Measurements from ENCODE around the gene ZNHIT1.
"Not testable (repeated sequence)": the region's sequence is repeated elsewhere in the genome, so short reads cannot be mapped to it uniquely, and the experiment has no call there.

ZNHIT1 gene

GRCh38 chr7:101240226-101241014 lies 22.5 kb downstream of the ZNHIT1 start:
- no peak for DNase-seq

- no peak for DNase-seq
Observed at GRCh38 chr7:101241015-101241363, 23.0 kb downstream of the ZNHIT1 start.

- DNase-seq: no peak
Observed at GRCh38 chr7:101241443-101242349, 23.7 kb downstream of the ZNHIT1 start.

GRCh38 chr7:101243646-101244374 lies 25.8 kb downstream of the ZNHIT1 start:
- peak in 8 of 51 donors; percentile 36 to 52 (median 44) for DNase-seq

DNA sequence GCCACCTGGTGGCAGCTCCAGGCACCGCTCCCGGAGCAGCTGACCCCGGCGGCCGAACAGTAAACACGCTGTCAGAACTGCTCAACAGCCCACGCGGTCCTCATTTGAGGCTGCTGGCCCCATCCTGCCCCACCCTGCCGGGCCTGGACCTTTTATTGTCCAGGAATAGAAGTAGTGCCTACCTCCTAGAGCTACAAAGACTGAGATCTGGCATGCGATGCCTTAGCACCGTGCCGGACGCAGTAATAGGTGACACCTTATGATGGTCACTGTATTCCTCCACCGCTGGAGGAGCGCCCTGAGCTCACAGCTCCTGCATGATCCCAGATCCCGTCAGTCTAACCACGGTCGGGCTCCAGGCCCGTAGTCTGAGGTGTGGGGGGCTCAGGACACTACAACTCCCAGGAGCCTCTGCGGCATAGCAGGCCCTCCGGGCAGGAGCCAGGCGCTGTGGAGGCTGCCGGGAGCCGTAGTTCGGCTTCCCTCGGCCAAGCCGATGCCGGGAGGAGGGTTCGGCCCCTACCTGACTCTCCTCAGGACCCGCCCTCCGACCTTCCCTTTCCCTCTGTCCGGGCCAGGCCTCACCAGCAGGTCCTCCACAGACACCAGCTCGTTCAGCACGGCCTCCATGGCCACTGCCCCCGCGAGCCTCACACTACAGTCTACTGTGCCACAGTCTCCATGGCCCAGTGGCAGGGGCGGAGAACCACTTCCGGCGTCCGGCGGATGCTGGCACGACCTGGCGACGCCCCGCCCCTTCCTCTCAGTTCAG lies 26.6 kb downstream of the ZNHIT1 start, which contains the start of gene FIS1:
FIS1 (minus strand) TSS at position 707 of the 772 bp plus-strand sequence; CDS start at position 630, 77 bp downstream.
- DNase-seq: peak; percentile 75 to 100 (median 95)

DNA sequence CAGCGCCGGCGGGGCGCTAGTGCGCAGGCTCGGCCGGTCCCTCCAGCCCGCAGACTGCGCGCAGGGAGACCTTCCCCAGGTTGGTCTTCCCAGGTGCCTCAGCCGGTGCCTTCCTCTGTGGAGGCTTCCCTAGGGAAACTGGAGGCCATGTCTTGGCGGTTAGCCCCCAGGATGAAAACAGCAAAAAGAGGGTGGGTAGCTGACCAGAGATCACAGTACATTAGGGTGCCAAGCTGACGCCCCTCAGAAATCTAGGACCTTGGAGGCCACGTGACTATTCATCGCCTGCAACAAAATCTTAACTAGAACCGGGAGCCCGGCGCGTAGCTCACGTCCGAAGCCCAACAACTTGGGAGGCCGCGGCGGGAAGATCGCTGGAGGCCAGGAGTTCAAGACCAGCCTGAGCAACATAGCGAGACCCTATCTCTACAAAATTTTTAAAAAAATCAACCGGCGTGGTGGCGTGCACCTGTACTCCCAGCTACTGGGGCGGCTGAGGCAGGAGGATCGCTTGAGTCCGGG lies 27.2 kb downstream of the ZNHIT1 start:
- DNase-seq: peak in 1 of 51 donors; percentile 35

- no peak for DNase-seq
Observed at GRCh38 chr7:101248276-101248675, 30.3 kb downstream of the ZNHIT1 start.

GRCh38 chr7:101250324-101250723 lies 32.4 kb downstream of the ZNHIT1 start:
- no peak for DNase-seq

GRCh38 chr7:101251871-101252659 lies 34.1 kb downstream of the ZNHIT1 start:
- DNase-seq: peak; percentile 29 to 97 (median 92)

- DNase-seq: not testable (repeated sequence)
Observed at GRCh38 chr7:101253199-101253598, 35.2 kb downstream of the ZNHIT1 start.

GRCh38 chr7:101255796-101256195 lies 37.8 kb downstream of the ZNHIT1 start:
- DNase-seq: no peak

GRCh38 chr7:101258243-101258731 lies 40.3 kb downstream of the ZNHIT1 start:
- no peak for DNase-seq

DNA sequence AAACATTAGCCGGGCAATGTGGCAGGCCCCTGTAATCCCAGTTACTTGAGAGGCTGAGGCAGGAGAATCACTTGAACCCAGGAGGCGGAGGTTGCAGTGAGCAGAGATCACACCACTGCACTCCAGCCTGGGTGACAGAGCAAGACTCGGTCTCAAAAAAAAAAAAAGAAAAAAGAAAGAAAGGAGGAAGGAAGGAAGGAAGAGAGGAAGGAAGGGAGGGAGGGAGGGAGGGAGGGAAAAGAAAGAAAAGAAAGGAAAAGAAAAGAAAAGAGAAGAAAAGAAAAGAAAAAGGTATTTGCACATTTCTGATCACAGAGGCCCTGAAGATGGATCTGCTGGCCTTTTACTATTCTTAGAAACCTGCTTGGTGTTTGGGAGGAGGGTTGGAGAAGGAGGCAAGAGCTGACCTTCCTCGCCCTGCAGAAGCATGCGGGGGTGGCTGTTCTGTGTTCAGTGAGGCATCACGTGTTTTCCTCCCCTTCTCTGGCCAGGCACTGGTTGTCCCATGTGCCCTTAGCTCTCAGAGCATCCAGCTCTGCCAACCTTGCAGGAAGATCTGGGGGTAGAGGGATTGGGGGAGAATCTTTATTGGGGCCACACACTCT lies 46.2 kb downstream of the ZNHIT1 start:
- DNase-seq: peak in 4 of 51 donors; percentile 5 to 15 (median 8)

DNA sequence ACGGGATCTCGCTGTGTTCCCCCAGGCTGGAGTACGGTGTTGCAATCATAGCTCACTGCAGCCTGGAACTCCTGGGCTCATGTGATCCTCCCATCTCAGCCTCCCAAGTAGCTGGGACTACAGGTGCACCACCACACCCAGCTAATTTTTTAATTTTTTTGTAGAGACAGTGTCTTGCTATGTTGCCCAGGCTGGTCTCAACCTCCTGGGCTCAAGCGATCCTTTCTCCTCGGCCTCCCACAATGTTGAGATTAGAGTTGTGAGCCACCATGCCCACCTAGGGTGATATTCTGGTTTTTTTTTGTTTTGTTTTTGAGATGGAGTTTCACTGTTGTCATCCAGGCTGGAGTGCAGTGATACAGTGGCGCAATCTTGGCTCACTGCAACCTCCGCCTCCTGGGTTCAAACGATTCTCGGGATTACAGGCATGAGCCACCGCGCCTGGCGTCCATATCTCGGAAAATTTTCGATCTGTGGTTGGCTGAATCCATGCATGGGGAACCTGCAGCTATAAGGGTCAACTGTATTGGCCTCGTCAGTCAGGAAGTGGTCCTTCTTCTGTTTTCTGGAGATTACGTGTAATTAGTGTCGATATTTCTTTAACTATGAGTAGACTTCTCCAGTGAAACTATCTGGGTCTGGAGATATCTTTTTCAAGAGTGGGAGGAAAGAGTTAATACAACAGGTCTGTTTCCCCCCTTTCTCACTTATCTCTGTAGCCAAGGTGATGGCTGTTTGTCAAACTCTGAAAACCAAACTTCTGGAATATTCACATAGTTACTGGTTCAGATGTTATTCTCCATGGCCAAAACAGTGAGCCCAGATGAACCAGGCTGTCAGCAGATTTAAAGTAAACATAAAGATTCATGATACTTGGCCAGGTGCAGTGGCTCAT lies 47.9 kb downstream of the ZNHIT1 start:
- no peak for DNase-seq

DNA sequence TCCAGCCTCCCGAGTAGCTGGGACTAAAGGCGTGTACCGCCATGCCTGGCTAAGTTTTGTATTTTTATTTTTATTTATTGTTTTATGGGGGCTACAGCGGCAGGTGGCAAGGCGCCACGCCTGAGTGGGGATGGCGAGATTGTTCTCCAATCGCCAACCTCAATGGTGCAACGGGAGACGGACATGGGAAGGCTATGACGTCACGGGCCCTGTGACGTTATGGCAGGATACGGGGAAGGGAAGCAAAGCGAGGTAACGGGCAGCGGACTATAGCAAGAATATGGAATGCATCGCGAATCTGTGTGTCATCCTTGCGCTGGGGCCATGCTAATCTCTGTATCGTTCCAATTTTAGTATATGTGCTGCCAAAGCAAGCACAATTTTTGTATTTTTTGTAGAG lies 51.7 kb downstream of the ZNHIT1 start:
- no peak for DNase-seq

DNA sequence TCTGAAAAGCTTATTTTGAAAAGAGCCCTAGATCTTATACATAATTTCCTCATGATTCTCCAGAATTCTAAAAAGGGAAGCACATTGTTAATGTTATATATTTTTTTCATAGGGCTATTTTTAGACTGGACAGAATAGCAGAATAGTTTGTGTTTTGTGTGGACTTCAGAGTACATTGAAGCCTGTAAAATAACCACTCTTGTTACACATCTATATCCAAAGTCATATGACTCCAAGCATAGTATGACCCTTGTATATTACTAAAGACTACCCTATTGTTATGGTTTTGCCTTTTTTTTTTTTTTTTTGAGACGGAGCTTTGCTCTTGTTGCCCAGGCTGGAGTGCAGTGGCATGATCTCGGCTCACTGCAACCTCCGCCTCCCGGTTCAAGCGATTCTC lies 53.1 kb downstream of the ZNHIT1 start:
- DNase-seq: no peak

DNA sequence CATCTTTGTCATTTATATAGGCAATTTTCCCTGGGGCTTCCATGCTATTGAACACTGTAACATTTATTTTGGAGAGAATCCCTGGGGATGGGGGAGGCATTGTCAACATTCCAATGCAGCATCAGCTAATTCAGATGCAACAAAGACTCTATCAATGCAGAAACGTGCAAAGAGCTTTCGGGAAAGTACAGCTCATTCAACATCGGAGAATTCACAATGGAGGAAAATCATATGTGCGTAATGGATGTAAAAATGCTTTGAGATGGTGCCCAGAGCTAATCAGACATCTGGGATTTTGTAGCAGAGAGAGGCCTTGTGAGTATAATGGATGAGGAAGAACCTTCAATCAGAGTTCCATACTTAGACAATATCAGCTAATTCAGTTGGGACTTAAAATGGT lies 55.2 kb downstream of the ZNHIT1 start:
- no peak for DNase-seq

Measured in hypothalamus (tissue), 51 donors.